Measurements from ENCODE around the gene PNPLA4. TPM values are rescaled to one million over a fixed set of nuclear protein-coding genes. Genes with fewer than 3 reads are reported as not detected.

Gene PNPLA4
- total and polyA plus RNA-seq, 2 of the 4 experiments (the other 2 are of a cell fraction): 14.3 to 15.7 TPM

DNA sequence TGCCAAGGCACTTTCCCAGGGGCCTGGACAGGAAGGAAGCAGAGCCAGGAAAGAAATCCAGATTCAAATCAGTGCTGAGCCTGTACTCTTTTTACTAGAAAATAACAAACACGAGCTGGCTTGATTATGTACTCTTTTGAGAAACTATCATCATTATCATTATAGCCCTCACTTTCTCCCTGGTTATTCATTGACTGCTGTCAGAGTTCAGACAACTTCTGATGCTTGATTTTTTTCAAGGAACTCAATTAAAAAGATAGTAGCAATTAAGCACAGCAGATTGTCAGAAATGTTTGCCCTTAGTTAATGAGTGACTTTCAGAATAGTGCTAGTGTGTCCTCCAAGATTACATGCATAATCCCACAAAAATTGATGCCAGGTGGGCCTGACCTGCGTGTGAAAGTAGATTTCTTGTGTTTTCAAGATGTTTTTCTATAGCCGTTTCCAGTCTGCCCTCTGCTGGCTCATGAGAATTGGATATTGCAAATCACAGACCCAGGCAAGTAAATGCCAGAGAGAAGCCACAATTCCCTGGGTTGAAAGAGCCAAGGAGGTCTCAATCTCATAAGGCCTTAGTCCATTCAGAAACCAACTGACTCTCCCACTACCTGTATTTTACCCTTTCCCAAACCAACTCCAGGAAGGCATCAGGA lies 14.3 kb upstream of the PNPLA4 start:
- in situ Hi-C loops (cut with MboI; ENCODE audit: low sequenced_read_pairs): no loop called here
- H3K4me2 ChIP-seq (ENCODE audit: low read depth, low read length): no peak overlapping the region
- H2BK15ac ChIP-seq (ENCODE audit: low read depth, low read length): no peak overlapping the region
- no peak overlapping the region for H2AFZ ChIP-seq (replicated peaks; ENCODE audit: low read length, poor library complexity)
- H3K4ac ChIP-seq (ENCODE audit: low read depth, low read length): no peak overlapping the region
- H4K5ac ChIP-seq (ENCODE audit: low read depth, low read length): no peak overlapping the region
- no peaks in the 10 kb centered on the region for H3K9me3 ChIP-seq (ENCODE audit: control insufficient read depth, insufficient read depth, low read length)
- ATAC-seq (ENCODE audit: low read depth) (peak; percentile 46; the same call in 1 of the 2 replicates), DNase-seq (peak; percentile 7)
- no peaks in the 10 kb centered on the region for H3K9me1 ChIP-seq (ENCODE audit: insufficient read depth, low read length)
- no peak overlapping the region for H3K23ac ChIP-seq (ENCODE audit: low read depth, low read length)
- ChIA-PET CTCF (no interaction called here), POLR2A (ENCODE audit: unreplicated experiment) (no interaction called here)
- H4K8ac ChIP-seq (ENCODE audit: low read depth in 2 of 2, low read length in 2 of 2): no peak overlapping the region
- intact Hi-C loops (cut with micrococcal nuclease): no loop called here
- no peak overlapping the region for H3K4me3 ChIP-seq (ENCODE audit: insufficient read depth, low read depth, low read length)
- TF ChIP-seq MAFK (IDR thresholded peaks at IDR 0.05; ENCODE audit: low read depth, low read length): no peak
- TF ChIP-seq RAD21 (IDR thresholded peaks at IDR 0.05; ENCODE audit: low read length): peak; percentile 38; the same call in 1 of the 2 replicates
- TF ChIP-seq MAZ (IDR thresholded peaks at IDR 0.05; ENCODE audit: borderline replicate concordance, low read depth, low read length): no peak
- TF ChIP-seq USF2 (IDR thresholded peaks at IDR 0.05; ENCODE audit: low read depth, low read length): no peak
- peak; percentile 26; the same call in 1 of the 2 replicates for TF ChIP-seq SMC3 (IDR thresholded peaks at IDR 0.05; ENCODE audit: low read depth, low read length)
- TF ChIP-seq CTCF (conservative IDR thresholded peaks at IDR 0.05; ENCODE audit: low read depth, low read length): peak; percentile 31
- no peak for TF ChIP-seq POLR2A (IDR thresholded peaks at IDR 0.05; ENCODE audit: low read depth, low read length)
- H3K27ac ChIP-seq (ENCODE audit: insufficient read depth, low read length): no peak overlapping the region
- H2AK9ac ChIP-seq (replicated peaks; ENCODE audit: low read depth, low read length, poor library complexity): no peak overlapping the region
- no peaks in the 10 kb centered on the region for H3K36me3 ChIP-seq (ENCODE audit: control insufficient read depth, insufficient read depth, low read length)
- no peak overlapping the region for H3K18ac ChIP-seq (ENCODE audit: low read depth, low read length)
- H2AK5ac ChIP-seq (ENCODE audit: low read depth, low read length): no peak overlapping the region
- no peaks in the 10 kb centered on the region for H3K27me3 ChIP-seq (ENCODE audit: control insufficient read depth, insufficient read depth, low read length)
- no peaks in the 10 kb centered on the region for H3K79me1 ChIP-seq (ENCODE audit: low read depth in 1 of 2, low read length in 2 of 2)
- no peak overlapping the region for H2BK120ac ChIP-seq (ENCODE audit: low read depth, low read length)
- no TSS peak for BruUV-seq (replicated peaks)
- no peaks in the 10 kb centered on the region for H4K20me1 ChIP-seq (ENCODE audit: insufficient read depth, low read length)
- WGBS, 2 experiments (ENCODE audit: extremely low coverage in 2 of 2, insufficient read length in 1 of 2): no CpG with 5 or more reads among the region's 3 CpGs
- H3K14ac ChIP-seq (replicated peaks; ENCODE audit: low read depth, low read length): no peak overlapping the region
- H4K91ac ChIP-seq (ENCODE audit: insufficient read depth, low read depth, low read length): no peak overlapping the region
- H2BK5ac ChIP-seq (ENCODE audit: low read depth, low read length, poor library complexity, severe bottlenecking): no peak overlapping the region
- no peak overlapping the region for H3K9ac ChIP-seq (ENCODE audit: low read depth, low read length)
- no peaks in the 10 kb centered on the region for H3K4me1 ChIP-seq (ENCODE audit: control insufficient read depth, insufficient read depth, low read length)
- H2BK20ac ChIP-seq (ENCODE audit: low read depth, low read length): no peak overlapping the region
- H3K56ac ChIP-seq (ENCODE audit: extremely low read depth, insufficient read depth, low read length): no peak overlapping the region
- dilution Hi-C loops (cut with HindIII; ENCODE audit: low sequenced_read_pairs, unreplicated experiment): no loop called here
